HEK293 (cell line): ENCODE results near the gene SOCS6.

Experiments used
- CTCF ChIA-PET: fragments of 350-600 bp; formaldehyde crosslinking; extraction: SDS; loops from one replicate; lab custom pipeline; 2021; ENCODE audit warnings: antibody characterized with exemption; lab: Yijun Ruan, JAX
- POLR2A ChIA-PET: fragments of 300-600 bp; formaldehyde crosslinking; extraction: SDS; loops from one replicate; lab custom pipeline; 2020; ENCODE audit warnings: antibody characterized with exemption, inconsistent platforms; lab: Yijun Ruan, JAX
- H3K27ac ChIP-seq: fragments of 200-500 bp; sonication (Bioruptor generic); 2 replicates; pipeline ENCODE4 v1.5.1; 2014; ENCODE audit warnings: low read depth, low read length, control low read depth, inconsistent platforms; ENCODE audit errors: extremely low read depth
- H3K36me3 ChIP-seq, 2 experiments: fragments of 200-500 bp in 1 of 2; sonication (Bioruptor generic) in 1 of 2; 1 replicate in 1 of 2; 2 replicates in 1 of 2; pipeline ENCODE4 v1.5.1; 2014 to 2017; ENCODE audit warnings: inconsistent platforms in 2 of 2, low read length in 2 of 2; ENCODE audit not compliant: control insufficient read depth in 2 of 2, insufficient read depth in 1 of 2
- H3K4me1 ChIP-seq: fragments of 200-500 bp; sonication (Bioruptor generic); 2 replicates; pipeline ENCODE4 v1.5.1; 2014; ENCODE audit warnings: mild to moderate bottlenecking, low read length, inconsistent platforms; ENCODE audit not compliant: control insufficient read depth, insufficient read depth
- H3K4me3 ChIP-seq: 2 replicates; pipeline ENCODE4 v1.5.1; 2011; ENCODE audit warnings: low read depth, mild to moderate bottlenecking, control low read depth, low read length, moderate library complexity
- H3K9me3 ChIP-seq: fragments of 200-500 bp; sonication (Bioruptor generic); 2 replicates; pipeline ENCODE4 v1.5.1; 2014; ENCODE audit warnings: low read depth, low read length, inconsistent platforms; ENCODE audit not compliant: control insufficient read depth, insufficient read depth
- BCL11A ChIP-seq: fragments of 450-650 bp; formaldehyde crosslinking; IDR thresholded peaks from 2 replicates; pipeline ENCODE4 v1.5.1; 2016; ENCODE audit warnings: low read depth, missing biosample characterization, missing genetic modification characterization
- BCL11B ChIP-seq: fragments of 450-650 bp; formaldehyde crosslinking; IDR thresholded peaks from 2 replicates; pipeline ENCODE4 v1.5.1; 2016; ENCODE audit warnings: low read depth, missing biosample characterization, missing genetic modification characterization
- ELK4 ChIP-seq: IDR thresholded peaks from 2 replicates; pipeline ENCODE4 v1.6.1; 2011; ENCODE audit warnings: mild to moderate bottlenecking, low read depth, low read length, borderline replicate concordance
- GLIS1 ChIP-seq: fragments of 450-650 bp; formaldehyde crosslinking; IDR thresholded peaks from 2 replicates; pipeline ENCODE4 v1.5.1; 2016; ENCODE audit warnings: missing biosample characterization, missing genetic modification characterization
- PRDM1 ChIP-seq: fragments of 450-650 bp; formaldehyde crosslinking; IDR thresholded peaks from 2 replicates; pipeline ENCODE4; 2016; ENCODE audit warnings: missing biosample characterization, missing genetic modification characterization
- SALL2 ChIP-seq: fragments of 450-650 bp; formaldehyde crosslinking; IDR thresholded peaks from 2 replicates; pipeline ENCODE4 v1.5.0; 2017; ENCODE audit warnings: missing biosample characterization, mild to moderate bottlenecking, missing genetic modification characterization, borderline replicate concordance
- SETDB1 ChIP-seq: IDR thresholded peaks from one replicate; pipeline ENCODE4 v1.6.1; 2017; ENCODE audit warnings: mild to moderate bottlenecking, low read length, moderate library complexity, mixed read lengths; ENCODE audit not compliant: insufficient read length
- TRIM28 ChIP-seq: IDR thresholded peaks from 2 replicates; pipeline ENCODE4 v1.6.1; 2011; ENCODE audit warnings: low read length, control low read depth, borderline replicate concordance
- YY1 ChIP-seq: fragments of 450-650 bp; formaldehyde crosslinking; IDR thresholded peaks from 2 replicates; pipeline ENCODE4 v1.5.1; 2018; ENCODE audit warnings: missing biosample characterization, missing genetic modification characterization
- ZBTB10 ChIP-seq: fragments of 450-650 bp; formaldehyde crosslinking; IDR thresholded peaks from 2 replicates; pipeline ENCODE4 v1.5.1; 2016; ENCODE audit warnings: missing biosample characterization, missing genetic modification characterization
- ZBTB7A ChIP-seq: fragments of 450-650 bp; formaldehyde crosslinking; IDR thresholded peaks from 2 replicates; pipeline ENCODE4 v1.5.1; 2016; ENCODE audit warnings: low read depth, missing biosample characterization, missing genetic modification characterization
- ZIC2 ChIP-seq: fragments of 450-650 bp; formaldehyde crosslinking; IDR thresholded peaks from 2 replicates; pipeline ENCODE4 v1.5.1; 2016; ENCODE audit warnings: missing biosample characterization, missing genetic modification characterization
- ZNF16 ChIP-seq: fragments of 450-650 bp; formaldehyde crosslinking; IDR thresholded peaks from 2 replicates; pipeline ENCODE4 v1.5.1; 2016; ENCODE audit warnings: low read depth, missing biosample characterization, missing genetic modification characterization
- ZNF174 ChIP-seq: fragments of 450-650 bp; formaldehyde crosslinking; IDR thresholded peaks from 2 replicates; pipeline ENCODE4 v1.5.0; 2017; ENCODE audit warnings: missing biosample characterization, mild to moderate bottlenecking, missing genetic modification characterization
- ZNF266 ChIP-seq: fragments of 450-650 bp; formaldehyde crosslinking; IDR thresholded peaks from 2 replicates; pipeline ENCODE4 v1.5.1; 2016; ENCODE audit warnings: missing biosample characterization, missing genetic modification characterization, low read depth
- ZNF311 ChIP-seq: fragments of 450-650 bp; formaldehyde crosslinking; IDR thresholded peaks from 2 replicates; pipeline ENCODE4 v1.5.1; 2017; ENCODE audit warnings: missing biosample characterization, missing genetic modification characterization, borderline replicate concordance
- ZNF354C ChIP-seq: fragments of 450-650 bp; formaldehyde crosslinking; IDR thresholded peaks from 2 replicates; pipeline ENCODE4 v1.5.1; 2016; ENCODE audit warnings: missing biosample characterization, missing genetic modification characterization, low read depth, borderline replicate concordance
- ZNF544 ChIP-seq: fragments of 450-650 bp; formaldehyde crosslinking; IDR thresholded peaks from 2 replicates; pipeline ENCODE4 v1.5.0; 2017; ENCODE audit warnings: missing biosample characterization, missing genetic modification characterization
- ZNF558 ChIP-seq: fragments of 450-650 bp; formaldehyde crosslinking; IDR thresholded peaks from 2 replicates; pipeline ENCODE4 v1.5.1; 2016; ENCODE audit warnings: missing biosample characterization, missing genetic modification characterization
- ZNF560 ChIP-seq: fragments of 450-650 bp; formaldehyde crosslinking; IDR thresholded peaks from 2 replicates; pipeline ENCODE4 v1.5.1; 2017; ENCODE audit warnings: missing biosample characterization, missing genetic modification characterization, borderline replicate concordance
- ZNF623 ChIP-seq: fragments of 450-650 bp; formaldehyde crosslinking; IDR thresholded peaks from 2 replicates; pipeline ENCODE4 v1.5.1; 2016; ENCODE audit warnings: missing biosample characterization, missing genetic modification characterization
- ZNF624 ChIP-seq: fragments of 450-650 bp; formaldehyde crosslinking; IDR thresholded peaks from 2 replicates; pipeline ENCODE4 v1.5.1; 2017; ENCODE audit warnings: missing biosample characterization, missing genetic modification characterization
- ZNF707 ChIP-seq: fragments of 450-650 bp; formaldehyde crosslinking; IDR thresholded peaks from 2 replicates; pipeline ENCODE4 v1.5.1; 2016; ENCODE audit warnings: missing biosample characterization, missing genetic modification characterization
- ZSCAN18 ChIP-seq: fragments of 450-650 bp; formaldehyde crosslinking; IDR thresholded peaks from 2 replicates; pipeline ENCODE4 v1.5.1; 2016; ENCODE audit warnings: missing biosample characterization, missing genetic modification characterization

The SOCS6 gene

DNA sequence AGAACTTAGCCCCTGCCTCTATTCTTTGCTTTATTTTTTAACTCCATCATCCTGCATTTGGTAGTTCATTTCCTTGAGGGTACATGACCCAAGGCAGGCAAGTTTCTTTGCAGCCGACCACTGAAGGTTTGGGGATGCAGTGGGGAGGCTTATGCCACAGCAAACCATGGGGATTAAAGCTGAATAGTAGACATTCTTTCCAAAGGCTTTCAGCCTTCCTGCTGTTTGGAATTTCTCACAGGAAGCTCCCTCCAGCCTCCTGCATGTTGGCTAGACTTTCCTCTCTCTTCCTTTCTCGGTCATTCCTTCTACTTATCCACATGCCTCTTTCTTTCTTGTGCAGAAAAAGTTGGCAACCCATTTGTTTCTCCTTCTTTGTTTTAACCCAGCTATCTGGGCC lies 77.3 kb downstream of the SOCS6 start:
- no peak overlapping the region for H3K27ac ChIP-seq
- CTCF ChIA-PET: interaction anchor here (0.9 to 1.2 kb wide), 3 partner anchors 13 to 80 kb away, joined by 3 to 4 read pairs (median 3); no protein-coding TSS in a partner anchor
- TF ChIP-seq ZNF623 (tag by site-specific recombination) (no peak), PRDM1 (tag by site-specific recombination) (no peak), ZIC2 (tag by site-specific recombination) (no peak), BCL11A (tag by site-specific recombination) (no peak), YY1 (tag by site-specific recombination) (no peak), SETDB1 (no peak), ZNF16 (tag by site-specific recombination) (no peak), ZBTB7A (tag by site-specific recombination) (no peak), ZNF707 (tag by site-specific recombination) (no peak), ZNF624 (tag by site-specific recombination) (no peak), ZNF560 (tag by site-specific recombination) (no peak), BCL11B (tag by site-specific recombination) (no peak), SALL2 (tag by site-specific recombination) (no peak), ZNF174 (tag by site-specific recombination) (no peak), ZNF266 (no peak), ZBTB10 (tag by site-specific recombination) (no peak), ELK4 (no peak)

GRCh38 chr18:70366670-70367069 lies 77.8 kb downstream of the SOCS6 start:
- CTCF ChIA-PET: interaction anchor here (0.7 to 1.2 kb wide), 3 partner anchors 12 to 67 kb away, joined by 3 to 4 read pairs (median 3); no protein-coding TSS in a partner anchor
- Histone ChIP-seq H3K9me3 (no peaks in the 10 kb centered on the region), H3K27ac (no peak overlapping the region), H3K4me1 (no peaks in the 10 kb centered on the region), H3K4me3 (no peak overlapping the region), H3K36me3 (no peaks in the 10 kb centered on the region)
- POLR2A ChIA-PET: no interaction called here
- no peak for TF ChIP-seq ZNF558
- TF ChIP-seq TRIM28: no peak
- no peak for TF ChIP-seq ZNF311 (tag by site-specific recombination)
- TF ChIP-seq ZNF354C (tag by site-specific recombination): no peak
- TF ChIP-seq ZNF544: no peak
- TF ChIP-seq GLIS1 (tag by site-specific recombination): no peak
- no peak for TF ChIP-seq ZSCAN18 (tag by site-specific recombination)
- TF ChIP-seq, all 188 proteins: peak for 0

More for the DNA sequence above, 77.3 kb downstream of the SOCS6 start:
- H3K36me3 ChIP-seq: no peaks in the 10 kb centered on the region
- POLR2A ChIA-PET: no interaction called here
- no peaks in the 10 kb centered on the region for H3K9me3 ChIP-seq
- no peak overlapping the region for H3K4me3 ChIP-seq
- H3K4me1 ChIP-seq: no peaks in the 10 kb centered on the region
